ENCODE results near the gene COL27A1. TPM values are rescaled to one million over a fixed set of nuclear protein-coding genes. Genes with fewer than 3 reads are reported as not detected.
A peak's percentile ranks its signal among the peaks of the same experiment; 100 is the strongest.

Gene COL27A1
- total and polyA plus RNA-seq, 2 donors from 2014 or later = 13.6 to 45.6 TPM

DNA sequence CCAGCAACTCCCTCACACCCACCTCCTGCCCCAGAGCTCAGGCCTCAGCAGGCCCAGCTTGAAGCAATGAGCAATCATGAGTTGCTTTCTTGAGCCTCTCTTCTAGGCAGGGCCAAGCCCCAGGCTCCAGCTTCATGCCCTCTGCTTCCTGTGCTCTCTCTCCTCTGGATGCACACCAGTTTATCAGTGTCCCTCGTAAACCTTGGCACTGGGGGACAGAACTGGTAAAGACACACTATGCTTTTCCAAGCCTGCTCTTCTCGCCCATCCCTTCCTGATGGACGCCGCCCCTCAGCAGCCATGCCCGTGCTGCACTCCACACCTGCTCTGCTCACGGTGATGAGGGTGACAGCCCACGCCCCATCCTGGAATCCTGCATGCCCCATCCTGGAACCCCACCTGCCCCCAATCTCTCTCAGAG, 118.1 kb downstream of the COL27A1 start:
- peak in 2 of 5 donors; percentile 18 to 59 for DNase-seq
- no peaks in the 10 kb centered on the region for H3K9me3 ChIP-seq (ENCODE audit: control insufficient read depth in 2 of 3, insufficient read depth in 1 of 3, low read length in 3 of 3)
- H3K27me3 ChIP-seq (ENCODE audit: control insufficient read depth, insufficient read depth, low read length) = no peaks in the 10 kb centered on the region
- TF ChIP-seq, protein P1, sequence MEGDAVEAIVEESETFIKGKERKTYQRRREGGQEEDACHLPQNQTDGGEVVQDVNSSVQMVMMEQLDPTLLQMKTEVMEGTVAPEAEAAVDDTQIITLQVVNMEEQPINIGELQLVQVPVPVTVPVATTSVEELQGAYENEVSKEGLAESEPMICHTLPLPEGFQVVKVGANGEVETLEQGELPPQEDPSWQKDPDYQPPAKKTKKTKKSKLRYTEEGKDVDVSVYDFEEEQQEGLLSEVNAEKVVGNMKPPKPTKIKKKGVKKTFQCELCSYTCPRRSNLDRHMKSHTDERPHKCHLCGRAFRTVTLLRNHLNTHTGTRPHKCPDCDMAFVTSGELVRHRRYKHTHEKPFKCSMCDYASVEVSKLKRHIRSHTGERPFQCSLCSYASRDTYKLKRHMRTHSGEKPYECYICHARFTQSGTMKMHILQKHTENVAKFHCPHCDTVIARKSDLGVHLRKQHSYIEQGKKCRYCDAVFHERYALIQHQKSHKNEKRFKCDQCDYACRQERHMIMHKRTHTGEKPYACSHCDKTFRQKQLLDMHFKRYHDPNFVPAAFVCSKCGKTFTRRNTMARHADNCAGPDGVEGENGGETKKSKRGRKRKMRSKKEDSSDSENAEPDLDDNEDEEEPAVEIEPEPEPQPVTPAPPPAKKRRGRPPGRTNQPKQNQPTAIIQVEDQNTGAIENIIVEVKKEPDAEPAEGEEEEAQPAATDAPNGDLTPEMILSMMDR (IDR thresholded peaks at IDR 0.05; ENCODE audit: borderline replicate concordance, extremely low read depth, insufficient read depth) = no peak
- H3K4me3 ChIP-seq (ENCODE audit: low read length in 3 of 3) = no peak overlapping the region
- H3K36me3 ChIP-seq (ENCODE audit: control insufficient read depth in 2 of 3, insufficient read depth in 3 of 3, low read length in 3 of 3) = peaks cover 0 to 2% (median 2%) of the 10 kb centered on the region in 3 donors
- no peak overlapping the region for H3K27ac ChIP-seq (ENCODE audit: low read depth in 2 of 2, low read length in 2 of 2)
- H3K4me1 ChIP-seq (ENCODE audit: control insufficient read depth in 2 of 3, insufficient read depth in 2 of 3, low read depth in 1 of 3, low read length in 3 of 3) = no peaks in the 10 kb centered on the region
- no peak overlapping the region for H3K9ac ChIP-seq (ENCODE audit: low read length in 3 of 3)
- FAIRE-seq = no peak
- intact Hi-C loops (cut with DNase I) = no loop called here

DNA sequence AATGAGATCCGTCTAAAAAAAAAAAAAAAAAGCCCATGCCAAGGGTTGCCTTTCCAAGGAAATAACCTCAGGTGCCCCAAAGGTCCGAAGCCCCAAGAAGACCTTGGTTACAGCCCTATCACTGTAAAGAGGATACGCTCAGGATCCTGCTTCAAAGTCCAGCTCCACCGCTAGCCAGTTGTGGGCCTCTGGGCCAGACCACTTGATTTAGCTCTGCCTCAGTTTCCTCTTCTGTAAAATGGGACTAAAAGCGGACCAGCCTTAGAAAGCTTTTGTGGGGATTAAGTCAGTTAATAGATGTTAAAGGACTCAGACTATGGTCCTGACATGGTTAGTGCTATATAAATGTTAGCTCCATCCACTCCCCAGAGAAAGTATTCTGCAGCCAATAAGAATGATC, 118.9 kb downstream of the COL27A1 start:
- no peak for FAIRE-seq
- intact Hi-C loops (cut with DNase I) = no loop called here
- H3K9me3 ChIP-seq (ENCODE audit: control insufficient read depth in 2 of 3, insufficient read depth in 1 of 3, low read length in 3 of 3) = no peaks in the 10 kb centered on the region
- no peak overlapping the region for H3K9ac ChIP-seq (ENCODE audit: low read length in 3 of 3)
- peak in 1 of 5 donors; percentile 15 for DNase-seq
- H3K4me3 ChIP-seq (ENCODE audit: low read length in 3 of 3) = no peak overlapping the region
- H3K27ac ChIP-seq (ENCODE audit: low read depth in 2 of 2, low read length in 2 of 2) = no peak overlapping the region
- no peaks in the 10 kb centered on the region for H3K4me1 ChIP-seq (ENCODE audit: control insufficient read depth in 2 of 3, insufficient read depth in 2 of 3, low read depth in 1 of 3, low read length in 3 of 3)
- peaks cover 0 to 2% (median 2%) of the 10 kb centered on the region in 3 donors for H3K36me3 ChIP-seq (ENCODE audit: control insufficient read depth in 2 of 3, insufficient read depth in 3 of 3, low read length in 3 of 3)
- H3K27me3 ChIP-seq (ENCODE audit: control insufficient read depth, insufficient read depth, low read length) = no peaks in the 10 kb centered on the region
- TF ChIP-seq, protein P1 (IDR thresholded peaks at IDR 0.05; ENCODE audit: borderline replicate concordance, extremely low read depth, insufficient read depth) = no peak

DNA sequence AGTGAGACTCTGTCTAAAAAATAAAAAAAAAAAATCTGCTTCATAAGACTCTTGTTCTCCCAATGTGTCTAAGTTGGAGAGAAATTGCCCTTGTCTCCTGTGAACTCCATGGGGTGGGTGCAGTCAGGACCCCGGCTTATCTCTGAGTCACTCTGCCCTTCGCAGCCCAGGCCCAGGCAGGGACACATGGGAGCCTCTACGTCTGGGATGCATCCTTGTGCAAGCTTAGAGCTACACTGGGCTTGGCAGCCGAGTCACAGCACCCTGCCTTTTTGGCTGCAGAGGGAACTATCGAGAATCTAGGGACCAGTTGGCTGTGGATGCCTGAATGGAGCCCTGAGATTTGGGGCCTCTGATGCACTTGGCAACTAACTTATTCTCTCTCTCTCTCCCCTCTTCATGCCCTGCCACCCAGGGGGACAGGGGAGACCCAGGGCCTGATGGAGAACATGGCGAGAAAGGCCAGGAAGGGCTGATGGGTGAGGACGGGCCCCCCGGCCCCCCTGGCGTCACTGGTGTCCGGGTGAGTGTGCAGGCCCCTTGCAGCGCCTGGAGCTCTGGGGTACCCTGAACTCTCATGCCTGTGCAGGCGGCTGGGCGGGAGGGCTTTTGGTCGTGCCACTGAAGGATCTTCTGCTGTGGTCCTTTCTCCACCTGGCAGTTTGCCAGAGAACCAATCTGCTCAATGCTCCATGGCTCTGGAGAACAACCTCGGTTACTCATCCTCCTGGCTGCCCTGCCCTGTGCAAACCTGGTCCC, 120.1 kb downstream of the COL27A1 start:
- H3K36me3 ChIP-seq (ENCODE audit: control insufficient read depth in 2 of 3, insufficient read depth in 3 of 3, low read length in 3 of 3) = peaks cover 0 to 2% (median 2%) of the 10 kb centered on the region in 3 donors
- intact Hi-C loops (cut with DNase I) = no loop called here
- no peak for FAIRE-seq

More for the DNA sequence above, 120.1 kb downstream of the COL27A1 start:
- H3K4me1 ChIP-seq (ENCODE audit: control insufficient read depth in 2 of 3, insufficient read depth in 2 of 3, low read depth in 1 of 3, low read length in 3 of 3) = no peaks in the 10 kb centered on the region
- DNase-seq = peak in 2 of 5 donors; percentile 29 to 59
- H3K27me3 ChIP-seq (ENCODE audit: control insufficient read depth, insufficient read depth, low read length) = no peaks in the 10 kb centered on the region
- no peaks in the 10 kb centered on the region for H3K9me3 ChIP-seq (ENCODE audit: control insufficient read depth in 2 of 3, insufficient read depth in 1 of 3, low read length in 3 of 3)
- no peak overlapping the region for H3K9ac ChIP-seq (ENCODE audit: low read length in 3 of 3)
- TF ChIP-seq, protein P1 (IDR thresholded peaks at IDR 0.05; ENCODE audit: borderline replicate concordance, extremely low read depth, insufficient read depth) = no peak
- H3K27ac ChIP-seq (ENCODE audit: low read depth in 2 of 2, low read length in 2 of 2) = no peak overlapping the region
- no peak overlapping the region for H3K4me3 ChIP-seq (ENCODE audit: low read length in 3 of 3)

All from kidney (tissue), 14 donors.